NB4 (cell line): ENCODE measurements around the gene CALN1.

Experiments used
- DNase-seq: peaks from one replicate; pipeline ENCODE4 v3.0.0; 2010; ENCODE audit warnings: low read depth
- H3K4me3 ChIP-seq: one replicate; pipeline ENCODE4 v1.5.1; 2011; ENCODE audit warnings: mild to moderate bottlenecking, low read depth, low read length, moderate library complexity
- MYC ChIP-seq: IDR thresholded peaks from 2 replicates; pipeline ENCODE4 v1.6.1; 2011; ENCODE audit warnings: low read depth, low read length
- POLR2A ChIP-seq: IDR thresholded peaks from 2 replicates; pipeline ENCODE4 v1.6.1; 2011; ENCODE audit warnings: mild to moderate bottlenecking; ENCODE audit not compliant: insufficient read length; ENCODE audit errors: extremely low read depth
- TF ChIP-seq, protein P1 (sequence below): IDR thresholded peaks from 2 replicates; pipeline ENCODE4 v1.6.1; 2011; ENCODE audit warnings: low read depth, low read length
- TF ChIP-seq, protein P2 (sequence below): IDR thresholded peaks from one replicate; pipeline ENCODE4 v1.5.1; 2012; ENCODE audit warnings: low read depth, low read length

CALN1 gene

DNA sequence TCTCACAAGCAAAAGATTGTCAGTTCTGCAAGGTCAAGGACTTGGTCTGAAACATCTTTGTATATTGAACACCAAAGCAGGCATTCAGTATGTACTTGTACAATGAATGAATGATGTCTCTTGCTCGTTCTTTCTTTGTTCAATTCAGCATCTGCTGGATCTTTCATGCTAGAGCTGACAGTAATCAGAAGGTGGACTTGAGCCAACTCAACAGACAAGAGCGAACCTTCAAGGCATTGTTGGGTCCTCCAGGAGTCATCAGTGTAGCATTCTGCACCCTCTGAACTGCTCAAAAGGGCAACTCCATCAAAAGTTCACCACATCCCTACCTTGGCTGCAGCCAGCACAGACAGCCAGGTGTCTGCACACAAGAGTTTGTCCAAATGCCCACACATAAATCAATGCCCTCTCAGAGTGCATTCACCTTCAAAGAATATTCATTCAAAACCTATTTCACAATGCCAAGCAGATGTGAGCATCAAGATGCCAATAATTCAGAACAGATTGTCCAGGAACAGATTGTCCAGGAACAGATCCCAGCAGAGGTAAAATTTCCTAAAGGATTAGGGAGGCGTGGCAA, 386.7 kb downstream of the CALN1 start:
- H3K4me3 ChIP-seq = no peak overlapping the region
- DNase-seq = no peak
- TF ChIP-seq, protein P1, sequence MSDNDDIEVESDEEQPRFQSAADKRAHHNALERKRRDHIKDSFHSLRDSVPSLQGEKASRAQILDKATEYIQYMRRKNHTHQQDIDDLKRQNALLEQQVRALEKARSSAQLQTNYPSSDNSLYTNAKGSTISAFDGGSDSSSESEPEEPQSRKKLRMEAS = no peak

DNA sequence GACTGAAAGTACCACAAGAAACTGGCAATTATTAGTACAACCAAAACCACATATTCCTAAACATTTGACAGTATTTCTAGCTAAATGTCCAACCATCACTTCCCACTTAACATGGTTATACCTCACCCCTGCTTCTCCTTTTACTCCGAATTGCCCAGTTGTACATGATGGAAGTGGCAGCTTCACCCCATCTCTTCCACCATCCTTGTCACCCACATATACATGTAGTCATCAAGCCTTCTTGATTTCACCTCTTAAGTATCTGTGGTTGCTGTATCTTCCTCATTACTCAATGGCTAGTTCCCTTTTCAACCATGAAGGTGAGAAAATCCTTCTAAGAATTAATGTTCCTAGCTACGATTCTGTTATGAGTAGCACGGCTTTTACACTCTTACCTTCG, 388.2 kb downstream of the CALN1 start:
- no peak overlapping the region for H3K4me3 ChIP-seq
- no peak for TF ChIP-seq MYC
- no peak for TF ChIP-seq POLR2A
- TF ChIP-seq, protein P1 = no peak
- TF ChIP-seq, protein P2, sequence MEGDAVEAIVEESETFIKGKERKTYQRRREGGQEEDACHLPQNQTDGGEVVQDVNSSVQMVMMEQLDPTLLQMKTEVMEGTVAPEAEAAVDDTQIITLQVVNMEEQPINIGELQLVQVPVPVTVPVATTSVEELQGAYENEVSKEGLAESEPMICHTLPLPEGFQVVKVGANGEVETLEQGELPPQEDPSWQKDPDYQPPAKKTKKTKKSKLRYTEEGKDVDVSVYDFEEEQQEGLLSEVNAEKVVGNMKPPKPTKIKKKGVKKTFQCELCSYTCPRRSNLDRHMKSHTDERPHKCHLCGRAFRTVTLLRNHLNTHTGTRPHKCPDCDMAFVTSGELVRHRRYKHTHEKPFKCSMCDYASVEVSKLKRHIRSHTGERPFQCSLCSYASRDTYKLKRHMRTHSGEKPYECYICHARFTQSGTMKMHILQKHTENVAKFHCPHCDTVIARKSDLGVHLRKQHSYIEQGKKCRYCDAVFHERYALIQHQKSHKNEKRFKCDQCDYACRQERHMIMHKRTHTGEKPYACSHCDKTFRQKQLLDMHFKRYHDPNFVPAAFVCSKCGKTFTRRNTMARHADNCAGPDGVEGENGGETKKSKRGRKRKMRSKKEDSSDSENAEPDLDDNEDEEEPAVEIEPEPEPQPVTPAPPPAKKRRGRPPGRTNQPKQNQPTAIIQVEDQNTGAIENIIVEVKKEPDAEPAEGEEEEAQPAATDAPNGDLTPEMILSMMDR = no peak
- DNase-seq = no peak

DNA sequence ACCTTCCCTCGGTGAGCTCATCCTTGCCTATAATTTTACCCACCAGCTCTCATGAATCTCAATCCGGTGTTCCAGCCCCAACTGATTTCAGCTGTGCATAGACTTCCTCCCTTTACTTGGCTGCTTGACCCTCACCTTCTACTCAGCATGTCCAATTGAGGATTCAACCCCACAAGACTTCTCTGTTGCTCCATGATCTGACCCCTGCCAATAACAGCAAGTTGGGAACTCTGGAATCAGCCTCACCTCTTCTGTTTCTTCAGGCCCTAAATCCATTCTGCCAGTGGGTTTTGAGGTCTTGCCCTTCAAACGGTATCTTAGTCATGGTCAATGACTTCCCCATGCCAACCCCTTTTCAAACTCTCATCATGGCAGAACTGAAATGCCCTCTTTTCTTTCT, 390.4 kb downstream of the CALN1 start:
- DNase-seq = no peak
- no peak overlapping the region for H3K4me3 ChIP-seq
- TF ChIP-seq, protein P2 = no peak
- TF ChIP-seq, protein P1 = no peak
- TF ChIP-seq MYC = no peak
- no peak for TF ChIP-seq POLR2A

DNA sequence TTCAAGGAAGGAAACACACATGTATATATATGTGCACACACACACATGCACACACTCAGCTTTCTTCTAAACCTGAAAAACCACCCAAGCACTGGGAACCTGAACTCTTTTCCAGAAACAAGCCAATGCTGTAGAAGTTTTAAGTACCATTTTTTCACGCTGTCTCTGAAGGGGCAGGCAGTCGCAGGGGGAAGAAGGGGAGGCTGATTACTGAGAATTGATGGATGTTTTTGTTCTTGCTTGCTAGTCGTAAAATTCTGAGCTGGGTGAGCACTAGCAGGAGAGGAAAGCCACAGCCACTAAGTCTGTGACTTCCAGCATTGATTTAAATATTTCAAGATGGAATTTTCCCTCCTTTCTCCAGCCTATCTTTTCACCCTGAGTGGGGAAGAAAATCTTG, 391.8 kb downstream of the CALN1 start:
- H3K4me3 ChIP-seq = no peak overlapping the region
- TF ChIP-seq MYC (no peak), POLR2A (no peak)
- TF ChIP-seq, protein P2 = no peak
- TF ChIP-seq, protein P1 = no peak
- no peak for DNase-seq

DNA sequence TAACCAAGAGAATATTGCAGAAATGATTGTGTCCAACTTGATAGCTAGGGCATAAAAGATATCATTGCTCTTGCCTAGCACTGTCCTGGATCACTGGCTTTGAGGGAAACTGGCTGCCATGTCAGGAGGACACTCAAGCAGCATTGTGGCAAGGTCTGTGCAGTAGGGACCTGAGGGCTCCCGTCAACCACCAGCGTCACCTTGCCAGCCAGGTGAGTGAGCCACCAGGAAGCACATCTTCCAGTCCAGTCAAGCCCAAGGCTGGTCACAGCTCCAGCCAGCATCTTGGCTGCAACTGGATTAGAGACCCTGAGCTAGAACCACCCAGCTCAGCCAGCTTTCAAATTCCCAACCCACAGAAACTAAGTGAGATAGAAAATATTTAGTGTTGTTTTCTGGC, 392.7 kb downstream of the CALN1 start:
- H3K4me3 ChIP-seq = no peak overlapping the region
- TF ChIP-seq MYC (no peak), POLR2A (no peak)
- TF ChIP-seq, protein P1 = no peak
- TF ChIP-seq, protein P2 = no peak
- no peak for DNase-seq

DNA sequence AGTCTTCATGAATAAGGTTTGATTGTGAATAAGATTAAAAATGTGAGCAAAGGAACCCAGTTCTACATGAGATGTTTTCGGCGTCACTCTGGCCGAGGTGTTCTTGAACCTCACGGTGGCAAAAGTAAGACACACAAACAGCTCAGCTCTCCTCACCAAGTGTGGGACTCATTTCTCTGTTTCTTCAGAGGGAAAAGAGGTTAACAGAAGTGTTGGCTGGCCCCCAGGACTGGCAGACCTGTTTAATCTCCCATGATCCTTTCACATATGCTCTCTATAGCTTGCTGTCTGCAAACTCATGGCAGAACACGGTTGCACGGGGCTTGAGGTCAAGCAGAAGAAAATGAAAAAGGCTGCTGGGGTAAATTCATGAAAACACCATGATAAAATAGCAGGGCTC, 394.4 kb downstream of the CALN1 start:
- no peak overlapping the region for H3K4me3 ChIP-seq
- DNase-seq = no peak
- TF ChIP-seq POLR2A (no peak), MYC (no peak)
- TF ChIP-seq, protein P2 = no peak
- TF ChIP-seq, protein P1 = no peak
